Fibroblast of skin of back (primary cell): Measurements from ENCODE around the gene ZNF285. TPM values are rescaled to one million over a fixed set of nuclear protein-coding genes. Genes with fewer than 3 reads are reported as not detected.
"Not testable (repeated sequence)": the region's sequence is repeated elsewhere in the genome, so short reads cannot be mapped to it uniquely, and the experiment has no call there.

Experiments used
- DNase-seq: peaks from one replicate; pipeline ENCODE4 v3.0.0-alpha.2; 2013
- polyA plus RNA-seq, 2 experiments: library from polyadenylated mRNA; unstranded; fragments of 120-200 nt; gene quantifications; one replicate each; pipeline ENCODE4 v1.2.1, GENCODE V29; 2013; ENCODE audit not compliant: insufficient read length in 2 of 2

Gene ZNF285
- polyA plus RNA-seq (2013, experiment 1 of 2; ENCODE audit: insufficient read length): 1.8 TPM
- 2.2 TPM for polyA plus RNA-seq (2013, experiment 2 of 2; ENCODE audit: insufficient read length)

- peak; percentile 97 for DNase-seq
Observed at GRCh38 chr19:44401139-44402115, at the start of gene ZNF285. TSS of gene ZNF285 (minus strand) at chr19:44401608. CDS start at chr19:44397213, 4,395 bp downstream.

GRCh38 chr19:44447916-44448674 lies 46.7 kb upstream of the ZNF285 start, which contains the start of gene ZNF229:
TSS of gene ZNF229 (minus strand) at chr19:44448472. CDS start at chr19:44442847, 5,625 bp downstream.
- peak; percentile 94 for DNase-seq

GRCh38 chr19:44438441-44438840 lies 37.0 kb upstream of the ZNF285 start:
- no peak for DNase-seq

- DNase-seq: no peak
Observed at GRCh38 chr19:44435441-44435840, 34.0 kb upstream of the ZNF285 start.

GRCh38 chr19:44430956-44431355 lies 29.5 kb upstream of the ZNF285 start:
- no peak for DNase-seq

GRCh38 chr19:44415553-44415952 lies 14.1 kb upstream of the ZNF285 start:
- not testable (repeated sequence) for DNase-seq

GRCh38 chr19:44389268-44389667 lies 12.1 kb downstream of the ZNF285 start:
- DNase-seq: not testable (repeated sequence)

GRCh38 chr19:44374789-44375188 lies 26.6 kb downstream of the ZNF285 start:
- no peak for DNase-seq

GRCh38 chr19:44371815-44372480 lies 29.5 kb downstream of the ZNF285 start:
- DNase-seq: no peak

- DNase-seq: peak; percentile 23
Observed at GRCh38 chr19:44367024-44367423, 34.4 kb downstream of the ZNF285 start.

GRCh38 chr19:44356383-44357111 lies 44.9 kb downstream of the ZNF285 start, which contains the start of gene ZNF112:
TSS of gene ZNF112 (minus strand) at chr19:44356680. CDS start at chr19:44340539, 16,141 bp downstream.
- peak; percentile 97 for DNase-seq

- DNase-seq: no peak
Observed at GRCh38 chr19:44346556-44346955, 54.9 kb downstream of the ZNF285 start.

- DNase-seq: no peak
Observed at GRCh38 chr19:44345959-44346358, 55.4 kb downstream of the ZNF285 start.

GRCh38 chr19:44344255-44344654 lies 57.2 kb downstream of the ZNF285 start:
- DNase-seq: no peak

- DNase-seq: no peak
Observed at GRCh38 chr19:44341794-44342193, 59.6 kb downstream of the ZNF285 start.

GRCh38 chr19:44334639-44335038 lies 66.8 kb downstream of the ZNF285 start:
- not testable (repeated sequence) for DNase-seq
